ENCODE data around the gene SERGEF.
A peak's percentile ranks its signal among the peaks of the same experiment; 100 is the strongest.

Gene SERGEF

DNA sequence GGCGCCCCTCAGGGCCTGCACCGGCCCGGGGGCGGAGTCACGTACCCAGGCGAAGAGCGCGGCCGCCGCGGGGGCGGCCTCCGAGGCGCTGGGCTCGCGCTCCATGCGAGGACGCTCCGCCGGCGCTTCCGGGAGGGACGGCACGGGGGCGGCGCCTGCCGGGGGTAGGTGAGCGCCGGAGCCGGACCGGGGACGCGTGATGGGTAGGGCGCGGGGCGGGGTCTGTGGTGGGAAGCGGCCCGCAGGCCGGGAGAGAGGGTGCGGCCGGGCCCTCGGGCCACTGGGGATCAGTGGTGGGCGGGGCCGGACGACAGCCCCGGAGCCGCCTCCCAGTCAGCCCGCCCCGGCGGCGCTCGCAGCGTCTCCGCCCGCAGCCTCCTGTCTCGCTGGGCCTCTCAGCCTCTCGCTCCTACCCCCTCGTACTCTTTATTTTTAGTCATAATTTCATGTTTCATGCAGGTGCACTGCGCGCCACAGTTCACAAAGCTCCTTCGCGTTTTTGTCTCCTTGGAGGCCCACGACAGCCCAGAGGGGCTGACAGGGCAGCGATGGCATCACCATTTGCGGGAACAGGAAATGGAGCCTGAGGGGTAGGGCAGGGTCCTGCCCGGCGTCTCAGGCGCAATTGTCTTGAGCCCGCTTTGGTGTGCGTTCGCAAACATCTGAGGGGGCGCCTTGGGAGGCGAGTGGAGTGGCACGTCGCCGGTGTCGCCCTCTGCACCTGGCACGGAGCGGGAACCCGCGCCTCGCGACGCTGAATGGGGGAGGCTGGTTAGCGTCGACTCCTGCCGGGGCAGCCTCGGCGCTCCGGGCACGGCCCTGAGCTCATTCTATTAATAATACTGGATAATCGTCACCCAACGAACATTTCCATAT lies at the start of gene SERGEF:
TSS of gene SERGEF (minus strand) at position 142 of the 876 bp plus-strand sequence. CDS start at position 105, 37 bp downstream.
- peak; percentile 97 for DNase-seq

DNA sequence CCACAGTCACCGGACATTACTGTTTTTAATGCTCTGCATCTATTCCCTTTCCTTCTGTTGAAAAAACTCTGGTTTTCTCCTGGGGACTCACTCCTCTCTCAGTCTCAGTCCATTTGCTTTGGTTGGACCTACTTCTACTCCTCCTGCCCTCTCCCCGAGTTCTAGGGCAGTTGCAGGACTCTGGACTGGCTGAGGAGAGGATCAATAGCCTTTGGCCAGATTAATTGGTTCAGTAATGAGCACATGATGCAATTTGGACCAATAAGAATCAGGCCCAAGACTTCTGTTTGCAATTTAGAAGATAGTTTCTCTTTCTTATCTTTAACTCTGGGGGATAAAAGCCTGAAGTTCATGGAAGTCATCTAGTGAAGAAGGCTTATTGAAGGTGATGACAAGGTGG lies 48.5 kb upstream of the SERGEF start:
- no peak for DNase-seq

DNA sequence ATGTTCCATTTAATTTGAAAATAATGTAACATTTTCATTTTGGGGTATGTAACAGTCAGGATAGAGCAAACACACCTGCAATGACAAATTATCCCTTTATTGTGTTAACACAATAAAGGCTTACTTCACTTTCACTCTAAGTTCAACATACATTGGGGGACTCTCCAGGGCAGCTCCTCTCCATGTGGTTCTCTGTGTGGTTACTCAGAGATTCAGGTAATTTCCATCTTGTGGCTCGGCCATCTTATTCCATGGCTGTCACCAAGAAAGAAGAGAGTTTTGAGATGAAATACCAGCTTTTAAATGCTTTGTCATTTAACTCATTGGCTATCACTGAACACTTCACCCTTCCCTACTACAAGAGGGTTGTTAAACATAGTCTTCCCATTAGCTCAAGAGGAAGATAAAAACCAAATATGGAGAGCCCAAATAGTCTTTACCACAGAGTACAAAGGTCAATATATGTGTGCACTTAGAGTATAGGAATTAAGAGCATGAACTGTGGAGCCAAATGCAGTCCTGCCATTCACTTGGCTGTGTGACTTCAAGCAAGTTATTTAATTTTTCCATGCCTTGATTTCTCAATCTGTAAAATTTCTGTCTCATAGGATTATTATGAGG lies 43.8 kb upstream of the SERGEF start:
- DNase-seq: no peak

DNA sequence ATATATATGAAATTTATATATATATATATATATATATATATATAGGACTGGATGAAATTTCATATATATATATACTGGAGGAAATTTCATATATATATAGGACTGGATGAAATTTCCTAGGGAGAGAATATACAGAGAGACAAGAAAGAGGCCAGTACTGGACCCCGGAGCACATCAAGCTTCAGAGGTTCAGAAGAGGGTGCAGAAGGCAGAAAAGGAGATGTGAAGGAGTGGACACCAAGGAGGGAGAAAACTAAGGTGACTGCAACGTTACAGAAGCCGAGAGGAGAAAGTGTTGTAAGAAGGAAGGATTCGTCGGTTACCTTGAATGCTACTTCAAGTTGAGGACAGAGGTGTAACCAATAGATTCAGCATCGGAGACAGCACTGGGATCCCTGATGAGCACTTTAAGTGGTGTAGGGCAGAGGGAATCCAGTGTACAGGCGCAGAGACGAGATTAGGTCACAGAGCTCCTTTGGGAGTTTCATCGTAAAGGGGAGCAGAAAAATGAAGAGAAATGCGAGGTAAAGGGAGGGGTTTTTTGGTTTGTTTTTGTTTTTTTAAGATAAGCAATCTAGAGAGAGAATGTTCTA lies 41.8 kb upstream of the SERGEF start:
- DNase-seq: no peak

DNA sequence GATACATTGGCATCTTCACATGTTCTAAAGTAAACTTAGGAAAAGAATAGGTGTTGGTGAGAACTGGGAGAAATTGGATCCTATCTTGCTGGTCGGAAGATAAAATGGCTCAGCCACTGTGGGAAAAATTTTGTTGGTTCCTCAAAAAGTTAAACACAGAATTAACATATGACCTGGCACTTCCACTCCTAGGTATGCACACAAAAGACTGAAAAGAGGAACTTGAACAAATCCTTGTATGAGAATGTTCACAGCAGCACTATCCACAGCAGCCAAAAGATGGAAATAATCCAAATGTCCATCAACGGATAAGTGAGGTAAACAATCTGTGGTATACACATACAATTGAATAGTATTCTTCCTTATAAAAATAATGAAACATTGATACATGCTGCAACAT lies 38.0 kb upstream of the SERGEF start:
- no peak for DNase-seq

DNA sequence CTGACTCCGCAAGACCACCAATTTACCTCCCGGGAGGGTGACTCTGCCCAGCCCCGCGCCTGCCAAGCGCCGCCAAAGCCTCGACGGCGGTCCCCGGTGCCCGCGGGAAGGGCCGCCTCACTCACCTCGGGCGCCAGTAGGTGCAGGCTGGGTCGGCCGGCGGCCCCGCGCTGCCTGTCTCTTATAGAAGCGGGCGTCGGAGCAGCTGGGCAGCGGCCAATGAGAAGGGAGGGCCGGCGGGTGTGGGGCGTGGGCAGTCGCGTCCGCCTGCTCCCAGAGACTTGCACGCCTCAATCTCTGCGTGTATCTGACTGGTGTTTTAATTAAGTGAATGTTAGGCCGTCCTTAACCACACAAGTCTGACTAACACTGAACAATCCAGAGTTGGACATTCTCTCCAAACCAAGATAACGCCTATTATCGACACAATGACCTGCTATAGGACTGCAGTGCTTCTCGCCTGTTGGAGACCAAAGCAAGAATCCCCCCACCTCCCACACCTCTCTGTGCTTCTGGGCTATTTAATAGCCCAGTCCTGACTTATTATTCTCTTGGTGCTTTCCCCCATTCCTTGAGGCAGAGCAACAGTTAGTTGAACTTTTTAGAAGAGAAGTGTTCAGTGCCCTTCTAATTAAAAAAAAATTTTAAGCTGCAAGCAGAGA lies 33.4 kb upstream of the SERGEF start, which contains the start of gene TPH1:
TSS of gene TPH1 (minus strand) at position 154 of the 662 bp plus-strand sequence. CDS start 5,507 bp downstream, outside the sequence.
- no peak for DNase-seq

DNA sequence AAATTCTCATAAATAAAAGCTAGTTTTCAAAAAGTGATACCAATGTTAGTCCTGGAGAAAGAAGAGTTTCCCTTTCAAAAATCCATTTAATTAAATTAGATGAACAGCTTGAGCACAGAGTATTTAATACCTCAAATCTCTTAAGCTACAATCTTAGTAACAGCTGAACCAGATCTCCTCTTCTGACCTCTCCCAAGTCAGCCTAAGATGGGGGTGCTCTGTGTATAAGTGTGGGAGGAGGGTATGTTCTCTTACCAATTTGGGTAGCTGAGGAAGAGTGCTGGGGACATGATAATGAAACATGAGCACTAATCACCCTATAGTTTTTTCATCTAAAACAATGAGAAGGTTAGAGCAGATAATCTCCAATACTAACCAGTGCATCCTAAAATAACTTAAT lies 23.6 kb upstream of the SERGEF start:
- no peak for DNase-seq

DNA sequence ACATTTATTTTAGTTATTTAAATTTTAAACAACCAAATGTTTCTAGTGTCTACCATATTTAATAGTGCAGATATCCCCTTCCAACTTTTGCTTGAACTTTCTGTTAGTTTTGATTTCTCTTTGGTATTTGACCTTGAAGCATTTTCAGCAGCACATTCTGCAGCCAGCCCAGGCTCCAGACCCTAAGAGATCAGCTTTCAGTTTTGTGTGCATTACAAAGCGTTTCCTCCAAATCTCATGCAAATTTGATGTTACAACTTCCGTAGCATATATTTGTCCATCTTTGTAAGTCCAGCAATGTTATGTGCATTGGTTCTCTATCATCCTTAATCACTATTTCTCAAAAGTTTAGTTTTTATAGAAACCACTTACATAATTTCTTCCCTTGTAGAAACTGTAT lies 14.6 kb upstream of the SERGEF start:
- DNase-seq: no peak

DNA sequence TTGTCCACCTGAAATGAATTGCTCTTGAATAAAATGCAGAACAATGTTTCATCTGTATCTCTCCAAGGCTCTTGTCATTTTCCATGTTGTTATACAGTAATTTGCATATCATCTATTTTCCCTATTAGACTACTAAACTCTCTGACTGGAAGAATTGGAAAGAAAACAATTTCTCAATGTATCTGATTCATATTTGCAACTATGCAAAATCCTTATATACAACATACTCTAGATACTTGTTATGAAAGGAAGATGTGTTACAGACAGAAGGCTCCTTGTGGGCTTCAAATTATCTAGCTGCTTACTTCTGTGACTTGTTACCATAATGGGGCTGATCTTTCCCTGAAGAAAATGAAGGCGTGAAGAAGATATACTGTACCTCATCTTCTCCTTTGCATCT lies 9.6 kb upstream of the SERGEF start:
- no peak for DNase-seq

DNA sequence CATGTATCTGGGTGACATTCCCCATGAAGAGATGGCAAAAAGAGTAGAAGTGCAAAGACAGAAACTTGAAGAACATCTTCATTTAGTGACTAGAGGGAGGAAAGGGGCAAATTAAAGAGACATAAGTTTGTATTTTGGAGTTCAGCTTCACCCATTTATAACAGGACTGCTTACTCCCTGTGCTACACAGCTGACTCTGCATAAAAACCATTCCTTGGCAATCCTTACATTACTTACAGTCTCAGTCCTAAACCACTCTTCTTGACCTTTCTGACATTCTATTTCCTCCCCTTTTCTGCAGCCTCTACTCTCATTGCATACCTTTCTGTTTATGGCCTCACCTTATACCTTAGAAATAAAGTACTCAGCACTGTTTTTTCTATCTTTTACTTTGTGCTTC lies 6.8 kb upstream of the SERGEF start:
- DNase-seq: no peak

DNA sequence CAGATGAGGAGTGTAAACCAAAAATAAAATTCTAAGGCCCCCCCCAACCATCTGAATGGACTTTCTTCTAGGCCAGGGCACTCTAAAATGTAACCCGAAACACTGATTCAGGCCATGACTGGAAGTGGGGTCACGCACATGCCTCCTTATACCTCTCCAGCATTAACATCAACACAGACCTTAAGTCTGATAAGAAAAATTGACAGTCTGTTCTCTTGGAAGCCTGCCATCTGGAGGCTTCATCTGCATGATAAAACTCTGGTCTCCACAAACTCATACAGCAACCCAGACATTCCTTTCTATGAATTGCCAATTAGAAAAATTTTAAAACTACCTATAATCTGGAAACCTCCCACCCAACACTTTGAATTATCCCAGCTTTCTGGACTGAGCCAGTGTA lies 3.9 kb upstream of the SERGEF start:
- no peak for DNase-seq

DNA sequence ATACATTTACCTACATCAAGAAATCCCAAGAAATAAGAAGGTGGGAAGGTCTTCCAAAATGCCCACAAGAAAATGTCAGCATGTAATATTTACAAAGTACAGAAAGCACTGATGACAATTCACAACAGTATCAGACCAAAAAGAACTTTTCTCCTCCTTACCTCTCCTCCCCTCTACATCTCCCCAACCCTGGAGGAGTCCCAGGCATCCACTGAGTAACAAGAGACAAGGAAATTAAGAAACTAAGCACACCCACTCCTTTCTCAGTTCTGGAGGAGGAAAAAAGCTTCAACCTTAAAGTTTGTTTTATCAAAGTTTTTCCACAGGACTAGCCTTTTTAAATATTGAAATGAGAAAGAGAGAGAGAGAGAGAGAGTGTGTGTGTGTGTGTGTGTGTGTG lies 2.0 kb upstream of the SERGEF start:
- no peak for DNase-seq

DNA sequence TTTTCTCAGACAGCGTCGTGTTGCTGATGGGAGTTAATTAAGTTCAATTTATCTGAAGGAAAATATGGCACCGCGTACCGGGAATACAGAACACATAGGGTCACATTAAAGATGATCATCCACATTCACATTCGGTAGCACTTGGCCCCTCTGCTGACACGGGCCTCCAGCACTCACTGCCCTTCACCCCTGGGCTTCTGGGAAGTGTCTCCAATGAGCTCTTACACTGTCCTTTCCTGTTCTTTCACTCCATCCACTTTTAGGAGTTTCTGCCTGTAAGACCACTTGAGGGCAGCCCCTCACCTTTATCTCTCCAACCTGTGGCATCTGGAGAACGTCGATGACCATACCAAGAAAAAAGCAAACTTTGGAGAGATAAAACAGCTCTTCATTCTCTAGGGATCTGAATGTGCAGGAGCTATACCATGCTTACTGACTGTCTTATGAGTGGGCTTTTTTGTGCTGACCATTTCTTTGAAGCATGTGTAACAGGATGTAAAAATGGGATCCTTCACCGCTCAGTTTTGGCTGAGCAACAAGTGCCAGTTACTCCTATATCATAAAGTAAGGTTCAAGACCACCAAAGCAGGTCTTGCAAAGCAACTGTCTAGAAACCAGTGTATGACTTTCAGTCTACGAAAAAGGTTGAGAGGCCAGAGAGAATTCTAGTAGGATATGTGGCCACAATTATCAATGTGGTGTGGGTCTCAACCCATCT lies 1.1 kb upstream of the SERGEF start:
- DNase-seq: no peak

DNA sequence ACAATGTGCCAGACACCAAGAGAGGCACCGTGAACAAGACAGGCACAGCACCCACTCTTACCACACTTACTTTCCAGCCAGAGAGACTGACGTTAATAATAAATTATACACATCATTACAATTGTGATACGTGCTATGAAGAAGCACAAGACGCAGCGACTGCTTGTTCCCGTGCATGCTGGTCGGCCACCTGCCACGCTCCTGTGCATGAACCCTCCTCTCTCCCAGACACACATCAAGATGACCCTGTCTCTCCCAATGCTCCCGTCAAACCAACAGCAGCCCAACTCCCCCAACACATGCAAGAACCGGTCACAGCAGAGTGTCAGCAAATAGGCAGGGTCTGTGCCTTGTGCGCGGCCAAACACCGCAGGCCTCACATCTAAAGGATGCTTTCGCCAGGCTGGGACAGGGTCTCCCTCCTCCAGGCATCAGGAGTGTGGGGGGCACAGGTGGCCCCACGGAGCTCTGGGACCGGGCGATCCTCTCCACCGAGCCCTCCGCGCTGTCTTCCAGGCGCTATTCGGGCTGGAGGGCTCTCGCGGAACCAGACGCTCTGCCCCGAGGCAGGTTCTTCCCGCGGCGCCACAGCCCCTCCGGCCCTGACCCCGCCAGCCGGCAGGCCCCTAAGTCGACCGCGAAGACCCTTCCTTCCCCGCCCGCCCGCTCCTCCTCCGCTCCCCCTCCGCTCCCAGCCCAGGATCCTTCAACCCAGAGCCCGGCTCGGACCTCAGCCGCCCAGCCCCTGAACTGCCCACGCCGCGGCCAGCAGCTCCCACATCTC lies 533 bp downstream of the SERGEF start:
- no peak for DNase-seq

DNA sequence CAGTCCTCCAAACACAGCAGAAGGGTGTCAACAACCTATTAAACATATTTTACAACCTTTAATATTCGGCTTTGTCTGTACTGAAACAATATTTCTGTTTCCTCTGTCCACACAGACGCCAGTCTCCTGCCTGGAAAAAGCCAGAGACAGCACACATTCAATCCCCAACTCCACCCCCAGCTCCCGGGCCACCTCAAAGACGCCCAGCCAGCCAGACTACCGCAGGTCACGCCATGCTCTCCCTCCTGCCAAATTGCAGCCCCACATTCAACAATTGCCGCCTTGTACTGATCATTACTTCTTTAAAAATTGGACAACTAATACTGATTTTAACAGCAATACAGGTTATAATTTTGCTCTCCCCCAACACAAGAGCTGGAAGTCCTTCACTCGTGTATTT lies 1.2 kb downstream of the SERGEF start:
- DNase-seq: no peak

DNA sequence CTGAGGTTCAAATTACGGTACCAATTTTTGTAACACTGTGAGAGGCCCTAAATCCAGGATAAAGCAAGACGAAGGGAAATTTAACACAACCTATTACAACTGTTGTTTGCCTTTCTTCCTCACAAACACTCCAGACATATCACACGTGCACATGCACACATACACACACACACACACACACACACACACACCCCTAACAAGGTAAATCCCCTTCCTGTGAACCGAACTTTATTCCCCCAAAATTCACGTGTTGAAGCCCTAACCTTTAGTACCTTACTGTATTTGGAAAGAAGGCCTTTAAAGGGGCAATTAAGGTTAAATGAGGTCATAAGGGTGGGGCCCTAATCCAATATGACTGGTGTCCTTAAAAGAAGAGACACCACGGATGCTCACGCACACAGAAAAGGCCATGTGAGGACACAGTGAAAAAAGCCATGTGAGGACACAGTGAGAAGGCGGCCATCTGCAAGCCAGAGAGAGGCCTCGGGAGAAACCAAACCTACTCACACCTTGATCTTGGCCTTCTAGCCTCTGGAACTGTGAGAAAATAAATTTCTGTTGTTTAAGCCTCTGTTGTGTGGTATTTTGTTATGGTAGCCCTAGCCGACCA lies 1.8 kb downstream of the SERGEF start:
- no peak for DNase-seq

DNA sequence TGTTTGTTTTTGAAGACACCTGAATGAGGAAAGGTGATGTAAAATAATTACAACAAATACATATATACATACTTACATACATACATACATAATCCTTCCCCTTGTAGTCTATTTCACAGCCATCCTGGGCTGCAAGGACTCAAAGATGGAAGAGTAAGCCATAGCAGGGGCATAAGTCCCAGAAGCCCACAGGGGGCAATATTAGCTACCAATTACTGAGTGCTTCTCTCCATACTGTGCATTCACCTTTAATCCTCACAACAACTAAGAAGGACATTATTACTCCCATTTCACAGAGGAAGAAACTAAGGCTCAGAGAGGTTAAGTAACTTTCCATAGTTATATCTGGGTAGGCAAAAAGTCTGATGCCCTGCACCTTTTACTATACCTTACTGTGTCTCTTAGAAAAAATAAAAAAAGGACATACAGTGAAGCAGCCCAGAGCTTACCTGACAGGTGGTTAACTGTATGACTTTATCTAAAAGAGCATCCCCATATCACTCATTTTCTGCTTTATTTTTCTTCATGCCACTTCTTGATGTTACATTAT lies 2.7 kb downstream of the SERGEF start:
- no peak for DNase-seq

DNA sequence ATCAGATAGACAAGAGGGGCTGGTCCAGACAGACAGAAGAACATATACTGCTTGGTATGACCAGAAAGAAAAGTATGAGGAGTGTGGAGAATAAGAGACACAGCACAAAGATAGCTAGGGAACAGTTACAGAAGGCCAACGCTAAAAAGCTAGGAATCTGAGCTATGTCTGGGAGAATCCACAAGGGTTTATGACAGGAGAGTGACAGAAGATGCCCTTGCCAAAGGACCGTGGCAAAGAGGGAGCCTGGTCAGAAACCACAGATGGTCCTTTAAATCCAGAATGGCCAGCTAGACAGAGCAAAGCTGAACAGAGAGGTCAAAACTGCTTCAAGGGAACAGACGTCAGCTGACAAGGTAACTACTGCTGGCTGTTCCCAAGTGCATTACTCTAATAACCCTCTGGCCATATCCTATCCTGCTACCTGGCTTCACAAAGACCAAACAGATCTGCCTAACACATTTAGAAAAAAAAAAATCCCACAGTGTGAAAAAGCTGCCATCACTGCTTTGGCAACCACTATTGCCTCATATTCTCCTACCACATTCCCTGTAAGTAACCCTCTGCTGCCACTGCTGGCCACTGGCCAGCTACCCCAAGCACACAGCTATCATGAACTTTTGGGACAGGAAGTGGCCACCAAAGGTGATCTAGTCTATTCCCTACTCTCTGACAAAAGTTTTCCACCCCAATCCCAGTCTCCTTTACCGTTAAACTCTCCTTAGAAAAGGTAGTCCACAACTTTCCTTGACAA lies 7.3 kb downstream of the SERGEF start:
- DNase-seq: no peak

DNA sequence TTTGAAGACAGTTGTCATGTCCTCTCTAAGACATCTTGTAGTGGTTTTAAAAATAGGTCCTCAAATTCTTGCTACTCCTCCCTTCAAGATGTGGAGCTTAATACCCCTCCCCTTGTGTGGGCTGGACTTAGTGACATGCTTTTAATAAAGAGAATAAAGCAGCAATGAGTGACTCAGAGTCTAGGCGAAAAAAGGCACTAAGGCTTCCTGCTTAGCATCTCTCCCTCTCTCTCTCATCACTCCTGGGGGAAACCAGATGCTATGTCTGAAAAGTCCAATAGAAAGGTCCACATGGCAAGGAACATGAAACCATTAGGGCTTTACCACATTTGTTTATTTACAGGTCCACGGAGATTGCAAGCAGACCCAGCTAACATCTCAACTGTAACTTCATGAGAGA lies 11.7 kb downstream of the SERGEF start:
- DNase-seq: no peak

DNA sequence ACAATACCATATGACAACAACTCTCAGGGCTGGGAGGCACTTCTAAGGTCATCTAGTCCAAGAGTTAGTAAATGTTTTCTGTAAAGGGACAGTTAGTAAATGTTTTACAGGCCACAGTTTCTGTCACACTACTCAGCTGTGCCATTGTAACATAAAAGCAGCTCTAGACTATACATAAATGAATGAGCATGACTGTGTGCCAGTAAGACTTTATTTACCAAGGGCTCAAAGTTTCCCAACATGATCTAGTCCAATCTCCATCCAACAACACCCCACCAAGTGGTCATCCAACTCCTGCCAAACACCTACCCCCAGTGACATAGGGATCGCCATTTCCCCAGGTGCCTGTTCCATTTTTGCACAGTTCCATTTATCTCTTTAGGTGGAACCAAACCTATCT lies 12.1 kb downstream of the SERGEF start:
- no peak for DNase-seq

Measured in activated effector memory CD4-positive, alpha-beta T cell treated with anti-CD3 and anti-CD28 coated beads, Interleukin-2, amount 50 U/mL, for 16 hours (primary cell).